GF-D8 (cell line): ENCODE data around the gene CCDC85C.

Source experiments
- DNase-seq: peaks from one replicate; lab custom pipeline; 2025; lab: John Stamatoyannopoulos, UW

The CCDC85C gene

GRCh38 chr14:99589651-99590530 is 14.1 kb downstream of the CCDC85C start:
- DNase-seq, result no peak

- DNase-seq, result no peak
These were observed 15.0 kb downstream of the CCDC85C start for GRCh38 chr14:99589031-99589441.

GRCh38 chr14:99587460-99588278 is 16.3 kb downstream of the CCDC85C start:
- no peak for DNase-seq

GRCh38 chr14:99586761-99587459 is 17.1 kb downstream of the CCDC85C start:
- DNase-seq, result no peak

- no peak for DNase-seq
These were observed 17.8 kb downstream of the CCDC85C start for GRCh38 chr14:99586054-99586760.

- DNase-seq, result no peak
These were observed 19.2 kb downstream of the CCDC85C start for GRCh38 chr14:99584823-99585222.

- DNase-seq, result no peak
These were observed 22.1 kb downstream of the CCDC85C start for GRCh38 chr14:99581938-99582337.

GRCh38 chr14:99581374-99581773 is 22.6 kb downstream of the CCDC85C start:
- no peak for DNase-seq

- DNase-seq, result no peak
These were observed 24.0 kb downstream of the CCDC85C start for GRCh38 chr14:99579903-99580571.

GRCh38 chr14:99579120-99579836 is 24.7 kb downstream of the CCDC85C start:
- DNase-seq, result no peak

- no peak for DNase-seq
These were observed 25.4 kb downstream of the CCDC85C start for GRCh38 chr14:99578541-99579101.

GRCh38 chr14:99576761-99577705 is 27.0 kb downstream of the CCDC85C start:
- no peak for DNase-seq

GRCh38 chr14:99576304-99576703 is 27.7 kb downstream of the CCDC85C start:
- no peak for DNase-seq

- DNase-seq, result no peak
These were observed 28.7 kb downstream of the CCDC85C start for GRCh38 chr14:99575043-99576023.

- no peak for DNase-seq
These were observed 29.7 kb downstream of the CCDC85C start for GRCh38 chr14:99574099-99574880.

- DNase-seq, result no peak
These were observed 30.4 kb downstream of the CCDC85C start for GRCh38 chr14:99573436-99574098.

- DNase-seq, result no peak
These were observed 31.0 kb downstream of the CCDC85C start for GRCh38 chr14:99573000-99573330.
